DOHH2 (cell line): ENCODE results near the gene KIRREL3.

Source experiments
- EZH2phosphoT487 ChIP-seq: fragments of 200-600 bp; sonication (generic); IDR thresholded peaks from 2 replicates; pipeline ENCODE4 v1.6.1; 2017; ENCODE audit warnings: borderline replicate concordance, mild to moderate bottlenecking, antibody characterized with exemption, low read length, moderate library complexity, mixed read lengths
- TF ChIP-seq, protein P1 (sequence below): fragments of 200-600 bp; sonication (generic); IDR thresholded peaks from one replicate; pipeline ENCODE4 v1.5.1; 2014; ENCODE audit warnings: antibody characterized with exemption, mild to moderate bottlenecking, low read depth, low read length; ENCODE audit not compliant: poor library complexity, severe bottlenecking

- TF ChIP-seq, protein P1, sequence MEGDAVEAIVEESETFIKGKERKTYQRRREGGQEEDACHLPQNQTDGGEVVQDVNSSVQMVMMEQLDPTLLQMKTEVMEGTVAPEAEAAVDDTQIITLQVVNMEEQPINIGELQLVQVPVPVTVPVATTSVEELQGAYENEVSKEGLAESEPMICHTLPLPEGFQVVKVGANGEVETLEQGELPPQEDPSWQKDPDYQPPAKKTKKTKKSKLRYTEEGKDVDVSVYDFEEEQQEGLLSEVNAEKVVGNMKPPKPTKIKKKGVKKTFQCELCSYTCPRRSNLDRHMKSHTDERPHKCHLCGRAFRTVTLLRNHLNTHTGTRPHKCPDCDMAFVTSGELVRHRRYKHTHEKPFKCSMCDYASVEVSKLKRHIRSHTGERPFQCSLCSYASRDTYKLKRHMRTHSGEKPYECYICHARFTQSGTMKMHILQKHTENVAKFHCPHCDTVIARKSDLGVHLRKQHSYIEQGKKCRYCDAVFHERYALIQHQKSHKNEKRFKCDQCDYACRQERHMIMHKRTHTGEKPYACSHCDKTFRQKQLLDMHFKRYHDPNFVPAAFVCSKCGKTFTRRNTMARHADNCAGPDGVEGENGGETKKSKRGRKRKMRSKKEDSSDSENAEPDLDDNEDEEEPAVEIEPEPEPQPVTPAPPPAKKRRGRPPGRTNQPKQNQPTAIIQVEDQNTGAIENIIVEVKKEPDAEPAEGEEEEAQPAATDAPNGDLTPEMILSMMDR: no peak
- TF ChIP-seq EZH2phosphoT487: no peak
Measured at GRCh38 chr11:126725043-126725442, 275.5 kb downstream of the KIRREL3 start.
